Esophagus squamous epithelium (tissue), 4 donors: ENCODE results near the gene RARRES2.

Source experiments
- POLR2A ChIP-seq, 4 donors: fragments of 450-650 bp; IDR thresholded peaks; one replicate each; pipeline ENCODE4 v1.6.1; 2017; ENCODE audit warnings: antibody characterized with exemption in 4 of 4, mild to moderate bottlenecking in 4 of 4, moderate library complexity in 3 of 4
- TF ChIP-seq, protein P1 (sequence below), 6 experiments: fragments of 450-650 bp in 4 of 6; fragments of 200-600 bp in 2 of 6; sonication (generic) in 2 of 6; IDR thresholded peaks; one replicate each; pipeline ENCODE4 v1.5.1; 2016 to 2019; ENCODE audit warnings: antibody characterized with exemption in 6 of 6, mild to moderate bottlenecking in 4 of 6, moderate library complexity in 4 of 6

DNA sequence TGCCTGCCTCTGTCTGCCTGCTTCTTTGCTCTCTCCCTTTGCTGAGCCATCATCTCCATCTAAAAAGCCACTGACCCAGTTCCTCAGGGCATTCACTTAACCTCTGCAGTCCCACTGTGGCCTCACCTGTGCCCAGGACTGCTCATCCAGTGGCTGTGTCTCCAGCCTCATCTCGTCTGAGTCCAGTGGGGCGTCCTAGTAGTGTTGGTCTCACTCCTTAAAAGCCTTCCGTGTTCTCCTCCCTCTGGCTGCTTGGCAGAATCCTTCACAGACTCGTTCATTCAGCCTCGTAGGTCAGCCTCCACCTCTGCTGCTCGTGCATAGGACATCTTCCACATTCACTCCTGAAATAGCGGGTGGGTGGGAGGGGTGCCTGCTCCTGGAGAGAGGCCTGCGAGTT lies 7.3 kb downstream of the RARRES2 start:
- TF ChIP-seq, protein P1, sequence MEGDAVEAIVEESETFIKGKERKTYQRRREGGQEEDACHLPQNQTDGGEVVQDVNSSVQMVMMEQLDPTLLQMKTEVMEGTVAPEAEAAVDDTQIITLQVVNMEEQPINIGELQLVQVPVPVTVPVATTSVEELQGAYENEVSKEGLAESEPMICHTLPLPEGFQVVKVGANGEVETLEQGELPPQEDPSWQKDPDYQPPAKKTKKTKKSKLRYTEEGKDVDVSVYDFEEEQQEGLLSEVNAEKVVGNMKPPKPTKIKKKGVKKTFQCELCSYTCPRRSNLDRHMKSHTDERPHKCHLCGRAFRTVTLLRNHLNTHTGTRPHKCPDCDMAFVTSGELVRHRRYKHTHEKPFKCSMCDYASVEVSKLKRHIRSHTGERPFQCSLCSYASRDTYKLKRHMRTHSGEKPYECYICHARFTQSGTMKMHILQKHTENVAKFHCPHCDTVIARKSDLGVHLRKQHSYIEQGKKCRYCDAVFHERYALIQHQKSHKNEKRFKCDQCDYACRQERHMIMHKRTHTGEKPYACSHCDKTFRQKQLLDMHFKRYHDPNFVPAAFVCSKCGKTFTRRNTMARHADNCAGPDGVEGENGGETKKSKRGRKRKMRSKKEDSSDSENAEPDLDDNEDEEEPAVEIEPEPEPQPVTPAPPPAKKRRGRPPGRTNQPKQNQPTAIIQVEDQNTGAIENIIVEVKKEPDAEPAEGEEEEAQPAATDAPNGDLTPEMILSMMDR (IDR thresholded peaks at IDR 0.05): no peak
- no peak for TF ChIP-seq POLR2A (IDR thresholded peaks at IDR 0.05)
